IPS-18c (cell line): ENCODE data around the gene HEATR3.

Experiments used
- H3K4me3 ChIP-seq: 2 replicates; pipeline ENCODE4 v1.7.0; 2013; ENCODE audit warnings: low read depth, mild to moderate bottlenecking, low read length, moderate library complexity; ENCODE audit not compliant: insufficient read depth
- H3K9me3 ChIP-seq: one replicate; pipeline ENCODE4 v1.6.1; 2013; ENCODE audit warnings: mild to moderate bottlenecking, low read length, moderate library complexity; ENCODE audit not compliant: control insufficient read depth, insufficient read depth

Gene HEATR3

DNA sequence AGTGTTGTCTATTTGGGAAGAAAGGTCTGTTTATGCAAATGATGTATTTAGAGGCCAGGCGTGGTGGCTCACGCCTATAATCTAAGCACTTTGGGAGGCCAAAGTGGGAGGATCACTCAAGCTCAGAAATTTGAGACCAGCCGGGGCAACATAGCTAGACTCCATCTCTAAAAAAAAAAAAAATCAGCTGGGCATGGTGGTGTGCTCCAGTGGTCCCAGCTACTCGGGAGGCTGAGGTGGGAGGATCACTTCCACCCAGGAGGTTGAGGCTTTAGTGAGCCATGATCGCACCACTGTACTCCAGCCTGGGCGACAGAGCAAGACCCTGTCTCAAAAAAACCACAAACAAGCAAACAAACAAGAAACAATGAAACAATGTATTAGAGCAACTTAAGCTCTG is 18.9 kb upstream of the HEATR3 start:
- no peak overlapping the region for H3K4me3 ChIP-seq
- H3K9me3 ChIP-seq = no peaks in the 10 kb centered on the region

DNA sequence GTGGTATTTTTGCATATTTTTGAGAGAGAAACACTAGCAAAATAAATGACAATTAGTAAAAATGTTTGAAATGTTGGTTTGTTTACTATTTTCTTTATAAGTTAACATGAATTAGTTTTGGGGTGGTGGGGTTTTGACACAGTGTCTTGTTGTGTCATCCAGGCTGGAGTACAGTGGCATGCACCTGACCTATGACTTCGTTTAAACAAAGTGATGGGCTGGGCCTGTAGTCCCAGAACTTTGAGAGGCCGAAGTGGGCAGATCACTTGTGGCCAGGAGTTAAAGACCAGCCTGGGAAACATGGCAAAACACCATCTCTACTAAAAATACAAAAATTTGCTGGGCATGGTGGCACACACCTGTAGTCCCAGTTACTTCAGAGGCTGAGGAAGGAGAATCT is 17.9 kb upstream of the HEATR3 start:
- Histone ChIP-seq H3K4me3 (no peak overlapping the region), H3K9me3 (no peaks in the 10 kb centered on the region)

DNA sequence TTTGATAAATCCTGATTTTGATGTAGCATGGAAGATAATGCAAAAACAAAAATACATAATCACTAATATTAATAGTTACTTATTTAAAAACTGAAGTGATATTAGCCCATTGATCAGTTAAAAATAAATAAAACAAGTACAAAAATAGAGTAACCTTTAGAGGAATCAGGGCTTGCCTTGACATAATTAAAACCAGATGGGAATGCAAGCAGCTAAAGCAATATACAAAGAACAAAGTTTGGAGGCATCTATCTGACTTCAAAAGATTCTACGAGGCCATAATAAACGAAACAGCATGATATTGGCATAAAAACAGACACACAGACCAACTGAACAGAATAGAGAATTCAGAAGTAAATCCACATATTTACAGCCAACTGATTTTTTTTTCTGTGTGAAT is 15.0 kb upstream of the HEATR3 start:
- no peaks in the 10 kb centered on the region for H3K9me3 ChIP-seq
- no peak overlapping the region for H3K4me3 ChIP-seq

DNA sequence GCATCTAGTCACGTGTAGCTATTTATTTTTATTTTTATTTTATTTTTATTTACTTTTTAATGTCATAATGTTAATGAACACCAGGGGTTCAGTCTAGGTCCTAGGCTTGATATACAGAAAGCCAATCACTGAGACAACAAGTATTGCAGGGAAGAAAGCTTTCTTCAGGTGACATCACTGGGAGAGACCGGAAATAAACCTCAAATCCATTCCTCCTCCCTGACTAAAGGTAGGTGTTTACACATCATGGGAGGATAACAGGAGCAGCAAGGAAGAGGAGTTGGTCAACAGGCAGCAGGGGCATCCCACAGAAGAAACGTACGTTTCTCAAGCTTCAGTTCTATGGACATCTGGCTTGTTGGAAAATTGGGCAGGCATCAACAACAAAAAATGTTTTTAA is 9.5 kb upstream of the HEATR3 start:
- H3K4me3 ChIP-seq = no peak overlapping the region
- peaks cover 2% of the 10 kb centered on the region for H3K9me3 ChIP-seq

DNA sequence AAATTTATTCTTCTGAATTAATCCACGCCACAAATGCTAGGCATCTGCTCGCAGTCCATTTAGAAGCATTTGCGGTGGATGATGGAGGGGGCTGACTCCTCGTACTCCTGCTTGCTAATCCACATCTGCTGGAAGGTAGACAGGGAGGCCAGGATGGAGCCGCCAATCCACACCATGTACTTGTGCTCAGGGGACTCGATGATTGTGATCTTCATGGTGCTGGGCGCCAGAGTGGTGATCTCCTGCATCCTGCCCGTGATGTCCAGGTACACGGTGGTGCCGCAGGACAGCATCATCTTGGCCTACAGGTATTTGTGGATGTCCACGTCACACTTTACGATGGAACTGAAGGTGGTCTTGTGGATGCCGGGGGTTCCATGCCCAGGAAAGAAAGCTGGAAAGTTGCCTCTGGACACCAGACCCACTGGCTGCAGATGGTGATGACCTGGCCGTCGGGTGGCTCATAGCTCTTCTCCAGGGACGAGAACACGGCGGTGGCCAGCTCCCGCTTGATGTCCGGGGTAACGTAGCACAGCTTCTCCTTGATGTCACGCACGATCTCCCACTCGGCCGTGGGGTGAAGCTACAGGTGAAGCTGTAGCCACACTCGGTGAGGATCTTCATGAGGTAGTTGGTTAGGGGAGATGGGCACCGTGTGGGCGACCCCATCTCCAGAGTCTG is 7.5 kb upstream of the HEATR3 start:
- H3K4me3 ChIP-seq = no peak overlapping the region

DNA sequence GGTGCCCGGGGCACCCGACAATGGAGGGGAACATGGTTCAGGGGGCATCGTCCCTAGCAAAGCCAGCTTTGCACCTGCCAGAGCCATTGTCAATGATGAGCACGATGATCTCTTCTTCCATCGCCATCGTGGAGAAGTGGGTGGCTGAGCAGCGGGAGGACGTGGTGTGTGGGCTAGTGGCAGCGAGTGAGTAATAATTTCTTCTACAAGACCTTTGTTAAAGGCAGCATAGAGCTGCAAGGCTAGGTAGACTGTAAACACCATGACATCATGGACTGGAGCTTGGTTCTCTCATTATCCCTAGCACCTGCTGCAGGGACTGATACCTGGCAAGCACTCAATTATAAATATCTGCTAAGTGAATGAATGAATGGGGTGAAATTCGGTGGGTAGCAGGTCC is 6.7 kb upstream of the HEATR3 start:
- Histone ChIP-seq H3K9me3 (peaks cover 2% of the 10 kb centered on the region), H3K4me3 (no peak overlapping the region)

More for the DNA sequence above, 7.5 kb upstream of the HEATR3 start:
- peaks cover 2% of the 10 kb centered on the region for H3K9me3 ChIP-seq

DNA sequence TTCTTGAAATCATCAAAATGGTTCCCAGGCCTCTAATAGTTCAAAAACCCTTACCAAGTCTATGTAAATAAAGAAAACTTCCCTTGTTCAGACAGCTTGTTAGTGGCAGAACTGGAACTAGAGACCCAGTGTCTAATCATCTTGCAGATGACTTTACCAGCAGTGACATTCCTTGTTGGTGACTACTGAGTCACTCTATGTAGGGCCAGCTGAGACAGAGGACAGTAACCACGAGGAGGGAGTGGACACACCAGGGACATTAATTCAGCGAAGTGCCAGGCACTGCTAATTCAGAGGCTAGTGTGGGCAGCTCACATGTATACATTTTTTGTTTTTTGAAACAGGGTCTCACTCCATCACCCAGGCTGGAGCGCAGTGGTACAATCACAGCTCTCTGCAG is 6.1 kb upstream of the HEATR3 start:
- peaks cover 2% of the 10 kb centered on the region for H3K9me3 ChIP-seq
- H3K4me3 ChIP-seq = no peak overlapping the region

GRCh38 chr16:50061326-50061725 is 4.4 kb upstream of the HEATR3 start:
- H3K4me3 ChIP-seq = no peak overlapping the region
- H3K9me3 ChIP-seq = peaks cover 4% of the 10 kb centered on the region

GRCh38 chr16:50065241-50065623 is 538 bp upstream of the HEATR3 start:
- Histone ChIP-seq H3K9me3 (peaks cover 2% of the 10 kb centered on the region), H3K4me3 (peak overlapping the region; percentile 98; the same call in 1 of the 2 replicates)

DNA sequence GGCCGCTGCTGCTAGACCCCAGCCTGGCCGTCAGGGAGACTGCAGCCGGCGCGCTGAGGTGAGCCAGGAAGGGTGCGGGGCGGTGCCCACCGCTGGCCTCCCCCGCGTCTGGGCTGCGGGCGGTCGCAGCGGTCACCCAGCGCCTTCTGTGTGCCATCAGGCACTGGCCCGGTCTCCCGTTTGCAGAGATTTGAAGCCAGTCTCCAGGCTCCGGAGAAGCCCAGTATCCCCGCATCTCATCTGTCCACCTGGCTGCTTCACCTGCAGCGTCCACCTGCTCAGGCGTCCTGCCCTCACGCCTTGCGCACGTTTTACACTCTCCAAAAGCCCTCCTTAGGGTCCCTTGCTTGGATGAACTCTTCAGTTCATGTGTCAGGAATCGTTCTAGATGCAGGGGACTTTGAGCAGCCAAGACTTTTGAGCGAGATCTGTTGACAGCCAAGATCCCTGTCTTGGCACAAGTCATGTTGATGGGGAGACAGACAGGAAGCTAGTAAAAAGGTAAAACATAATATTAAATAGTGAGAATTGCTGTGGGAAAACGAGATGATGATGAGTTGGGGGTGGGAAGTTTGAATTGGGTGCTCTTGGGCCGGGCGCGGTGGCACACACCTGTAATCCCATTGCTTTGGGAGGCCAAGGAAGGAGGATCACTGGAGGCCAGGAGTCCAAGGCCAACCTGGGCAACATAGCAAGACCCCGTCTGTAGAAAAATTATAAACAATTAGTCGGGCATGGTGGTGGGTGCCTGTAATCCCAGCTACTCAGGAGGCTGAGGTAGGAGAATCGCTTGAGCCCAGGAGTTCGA is 916 bp downstream of the HEATR3 start:
- Histone ChIP-seq H3K4me3 (peak overlapping the region; percentile 98), H3K9me3 (peaks cover 2% of the 10 kb centered on the region)

DNA sequence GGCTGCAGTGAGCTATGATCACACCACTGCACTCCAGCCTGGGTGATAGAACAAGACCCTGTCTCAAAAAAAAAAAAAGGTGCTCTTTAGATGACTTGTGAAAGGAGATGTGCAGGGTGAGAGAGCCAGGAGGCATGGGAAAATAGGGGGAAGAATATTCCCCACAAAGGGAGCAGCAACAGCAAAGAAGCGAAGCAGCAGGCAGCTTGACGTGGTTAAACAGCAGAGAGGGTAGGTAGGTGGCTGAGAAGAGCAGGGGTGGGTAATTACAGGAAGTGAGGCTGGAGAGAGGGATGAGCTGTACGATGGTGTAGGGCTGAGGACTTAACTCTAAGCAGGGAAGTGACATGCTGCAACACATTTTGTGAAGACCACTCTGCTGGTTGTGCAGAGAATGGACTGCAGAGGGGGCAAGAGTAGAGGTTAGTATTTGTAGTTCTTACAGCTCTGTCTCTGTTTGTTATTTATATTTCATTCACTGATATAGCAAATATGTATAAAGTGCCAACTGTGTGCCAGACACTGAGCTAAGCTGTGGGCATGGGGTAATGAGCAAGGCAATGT is 1.6 kb downstream of the HEATR3 start:
- no peak overlapping the region; the same call in 1 of the 2 replicates for H3K4me3 ChIP-seq
- H3K9me3 ChIP-seq = peaks cover 2% of the 10 kb centered on the region

DNA sequence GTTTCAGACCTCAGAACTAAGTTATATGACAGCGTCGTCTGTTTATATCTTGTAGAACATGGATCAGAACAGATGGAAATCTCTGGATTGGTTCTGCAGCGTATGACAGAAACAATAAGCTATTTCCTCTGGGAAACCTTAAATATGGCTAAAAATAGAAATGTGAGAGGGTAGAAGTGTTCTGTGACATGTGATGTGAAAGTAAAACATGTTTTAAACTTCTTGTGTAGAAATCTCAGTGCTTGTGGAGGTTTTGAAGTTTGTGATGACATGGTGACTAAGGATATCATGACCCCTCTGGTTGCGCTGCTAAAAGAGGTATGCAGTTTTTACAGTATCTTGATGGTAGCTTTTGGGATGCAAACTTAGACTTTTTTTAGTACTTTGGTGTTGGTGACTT is 2.8 kb downstream of the HEATR3 start:
- Histone ChIP-seq H3K9me3 (peaks cover 2% of the 10 kb centered on the region), H3K4me3 (no peak overlapping the region)

GRCh38 chr16:50069060-50069459 is 3.3 kb downstream of the HEATR3 start:
- H3K9me3 ChIP-seq = peaks cover 2% of the 10 kb centered on the region

GRCh38 chr16:50071075-50071671 is 5.4 kb downstream of the HEATR3 start:
- H3K9me3 ChIP-seq = no peaks in the 10 kb centered on the region

More at GRCh38 chr16:50069060-50069459, 3.3 kb downstream of the HEATR3 start:
- no peak overlapping the region for H3K4me3 ChIP-seq

GRCh38 chr16:50072730-50073129 is 7.0 kb downstream of the HEATR3 start:
- Histone ChIP-seq H3K4me3 (no peak overlapping the region), H3K9me3 (no peaks in the 10 kb centered on the region)

More at GRCh38 chr16:50071075-50071671, 5.4 kb downstream of the HEATR3 start:
- no peak overlapping the region for H3K4me3 ChIP-seq

DNA sequence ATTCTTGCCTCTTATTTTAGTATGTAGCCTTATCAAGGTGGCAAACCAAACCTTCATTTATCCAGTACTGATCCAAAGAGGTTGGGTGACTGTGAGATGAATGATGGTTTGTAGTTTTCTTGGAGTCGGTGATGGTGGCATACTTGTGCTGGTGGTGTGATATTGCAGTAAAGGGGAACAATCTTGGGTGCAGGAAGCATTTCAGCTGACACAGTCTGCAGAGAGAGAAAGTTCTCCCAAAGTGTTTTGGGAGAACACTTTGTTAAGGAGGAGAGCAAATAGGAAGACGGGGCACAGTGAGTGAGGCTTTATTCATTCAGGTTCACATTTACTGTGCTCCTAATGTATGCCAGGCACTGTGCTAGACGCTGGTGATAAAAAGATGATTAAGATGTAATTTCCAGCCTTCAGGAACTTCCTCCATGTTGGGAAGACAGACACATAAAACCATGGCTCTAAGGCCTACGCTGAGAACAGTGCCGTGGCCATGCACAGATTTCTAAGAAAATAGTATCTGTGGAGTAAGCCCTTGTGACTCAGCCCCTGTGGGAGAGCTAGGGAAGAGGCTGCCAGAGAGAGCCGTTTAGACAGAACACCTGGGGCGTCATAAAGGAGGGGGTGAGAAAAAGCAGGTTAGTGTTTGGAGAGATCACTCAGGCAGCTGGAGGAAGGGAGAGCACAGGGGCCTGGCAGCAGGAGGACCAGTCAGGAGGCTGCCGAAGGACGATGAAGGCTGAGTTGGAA is 13.8 kb downstream of the HEATR3 start:
- Histone ChIP-seq H3K9me3 (peaks cover 4% of the 10 kb centered on the region), H3K4me3 (no peak overlapping the region)

- Histone ChIP-seq H3K9me3 (peaks cover 4% of the 10 kb centered on the region), H3K4me3 (no peak overlapping the region)
Observed at GRCh38 chr16:50081428-50082018, 15.8 kb downstream of the HEATR3 start.
